Astrocyte (in vitro differentiated cells and primary cell): ENCODE measurements around the gene KEAP1.

Experiments used
- EZH2 ChIP-seq: IDR thresholded peaks from 2 replicates; pipeline ENCODE4 v1.6.1; 2012; ENCODE audit warnings: mild to moderate bottlenecking, low read length, inconsistent platforms; ENCODE audit not compliant: insufficient read depth
- TF ChIP-seq, protein P1 (sequence below): IDR thresholded peaks from 2 replicates; pipeline ENCODE4 v1.5.1; 2011; ENCODE audit warnings: low read depth, mild to moderate bottlenecking, inconsistent platforms, low read length, moderate library complexity; ENCODE audit not compliant: insufficient read depth

GRCh38 chr19:10497371-10497770 lies 5.8 kb downstream of the KEAP1 start:
- TF ChIP-seq, protein P1, sequence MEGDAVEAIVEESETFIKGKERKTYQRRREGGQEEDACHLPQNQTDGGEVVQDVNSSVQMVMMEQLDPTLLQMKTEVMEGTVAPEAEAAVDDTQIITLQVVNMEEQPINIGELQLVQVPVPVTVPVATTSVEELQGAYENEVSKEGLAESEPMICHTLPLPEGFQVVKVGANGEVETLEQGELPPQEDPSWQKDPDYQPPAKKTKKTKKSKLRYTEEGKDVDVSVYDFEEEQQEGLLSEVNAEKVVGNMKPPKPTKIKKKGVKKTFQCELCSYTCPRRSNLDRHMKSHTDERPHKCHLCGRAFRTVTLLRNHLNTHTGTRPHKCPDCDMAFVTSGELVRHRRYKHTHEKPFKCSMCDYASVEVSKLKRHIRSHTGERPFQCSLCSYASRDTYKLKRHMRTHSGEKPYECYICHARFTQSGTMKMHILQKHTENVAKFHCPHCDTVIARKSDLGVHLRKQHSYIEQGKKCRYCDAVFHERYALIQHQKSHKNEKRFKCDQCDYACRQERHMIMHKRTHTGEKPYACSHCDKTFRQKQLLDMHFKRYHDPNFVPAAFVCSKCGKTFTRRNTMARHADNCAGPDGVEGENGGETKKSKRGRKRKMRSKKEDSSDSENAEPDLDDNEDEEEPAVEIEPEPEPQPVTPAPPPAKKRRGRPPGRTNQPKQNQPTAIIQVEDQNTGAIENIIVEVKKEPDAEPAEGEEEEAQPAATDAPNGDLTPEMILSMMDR: no peak
- TF ChIP-seq EZH2: no peak
